HG02588 (cell line): Measurements from ENCODE around the gene HFE.
"Not testable (repeated sequence)": the region's sequence is repeated elsewhere in the genome, so short reads cannot be mapped to it uniquely, and the experiment has no call there.

Experiments
- ATAC-seq: cut with Tn5 transposase; IDR thresholded peaks from one replicate; pipeline ENCODE4 v1.9.1; 2021; ENCODE audit warnings: mild to moderate bottlenecking, moderate library complexity; ENCODE audit not compliant: unreplicated experiment

The HFE gene, protein sequence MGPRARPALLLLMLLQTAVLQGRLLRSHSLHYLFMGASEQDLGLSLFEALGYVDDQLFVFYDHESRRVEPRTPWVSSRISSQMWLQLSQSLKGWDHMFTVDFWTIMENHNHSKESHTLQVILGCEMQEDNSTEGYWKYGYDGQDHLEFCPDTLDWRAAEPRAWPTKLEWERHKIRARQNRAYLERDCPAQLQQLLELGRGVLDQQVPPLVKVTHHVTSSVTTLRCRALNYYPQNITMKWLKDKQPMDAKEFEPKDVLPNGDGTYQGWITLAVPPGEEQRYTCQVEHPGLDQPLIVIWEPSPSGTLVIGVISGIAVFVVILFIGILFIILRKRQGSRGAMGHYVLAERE

GRCh38 chr6:26087284-26088115, at the start of gene HFE:
Gene HFE, plus strand, starts transcription at chr6:26087429. Its CDS starts 12 bp downstream, at chr6:26087441.
- no peak for ATAC-seq

DNA sequence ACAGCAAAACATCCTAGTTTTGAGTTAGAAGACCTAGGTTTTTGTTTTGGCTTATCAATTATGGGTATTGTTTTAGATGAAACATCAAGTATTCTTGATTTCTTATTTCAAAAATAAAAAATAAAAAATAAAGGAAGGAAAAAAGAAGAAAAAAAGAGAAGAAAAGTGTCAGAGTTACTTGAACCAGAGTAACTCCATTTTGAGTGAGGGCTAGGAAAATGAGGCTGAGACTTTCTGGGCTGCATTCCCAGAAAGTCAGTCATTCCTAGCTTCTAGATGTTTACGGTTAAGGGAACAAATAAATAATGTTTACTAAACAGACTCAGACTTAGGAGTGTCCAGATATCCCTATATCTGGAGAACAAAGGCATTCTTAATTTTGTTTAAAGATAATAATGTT, 45.3 kb upstream of the HFE start:
- no peak for ATAC-seq

DNA sequence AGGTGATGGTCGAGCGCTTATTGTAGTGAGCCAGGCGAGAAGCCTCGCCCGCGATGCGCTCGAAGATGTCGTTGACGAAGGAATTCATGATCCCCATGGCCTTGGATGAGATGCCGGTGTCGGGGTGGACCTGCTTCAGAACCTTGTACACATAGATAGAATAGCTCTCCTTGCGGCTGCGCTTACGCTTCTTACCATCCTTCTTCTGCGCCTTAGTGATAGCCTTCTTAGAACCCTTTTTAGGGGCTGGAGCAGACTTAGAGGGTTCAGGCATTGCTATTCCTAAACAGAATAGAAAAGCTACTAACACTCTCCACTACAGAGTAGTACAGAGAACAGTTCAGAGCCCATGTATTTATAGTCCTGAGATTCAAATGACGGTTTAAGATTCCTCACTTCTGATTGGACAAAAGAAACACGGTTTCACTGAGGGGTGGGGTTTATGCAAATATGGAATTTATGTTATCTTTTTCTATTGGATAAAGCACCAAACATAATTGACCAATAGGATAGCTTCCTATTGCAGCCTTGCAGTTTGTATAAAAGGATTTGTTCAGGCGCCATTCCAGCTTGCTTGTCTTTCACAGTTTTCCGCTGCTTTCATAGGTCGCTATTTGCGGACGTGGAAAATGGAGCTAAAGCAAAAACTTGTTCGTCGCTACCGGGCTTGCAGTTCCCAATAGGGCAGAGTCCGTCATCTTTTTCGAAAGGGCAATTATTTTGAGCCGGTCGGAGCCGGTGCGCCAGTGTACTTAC, 43.7 kb upstream of the HFE start:
- peak; percentile 62 for ATAC-seq

GRCh38 chr6:26044140-26045064, 42.8 kb upstream of the HFE start:
- peak; percentile 20 for ATAC-seq

DNA sequence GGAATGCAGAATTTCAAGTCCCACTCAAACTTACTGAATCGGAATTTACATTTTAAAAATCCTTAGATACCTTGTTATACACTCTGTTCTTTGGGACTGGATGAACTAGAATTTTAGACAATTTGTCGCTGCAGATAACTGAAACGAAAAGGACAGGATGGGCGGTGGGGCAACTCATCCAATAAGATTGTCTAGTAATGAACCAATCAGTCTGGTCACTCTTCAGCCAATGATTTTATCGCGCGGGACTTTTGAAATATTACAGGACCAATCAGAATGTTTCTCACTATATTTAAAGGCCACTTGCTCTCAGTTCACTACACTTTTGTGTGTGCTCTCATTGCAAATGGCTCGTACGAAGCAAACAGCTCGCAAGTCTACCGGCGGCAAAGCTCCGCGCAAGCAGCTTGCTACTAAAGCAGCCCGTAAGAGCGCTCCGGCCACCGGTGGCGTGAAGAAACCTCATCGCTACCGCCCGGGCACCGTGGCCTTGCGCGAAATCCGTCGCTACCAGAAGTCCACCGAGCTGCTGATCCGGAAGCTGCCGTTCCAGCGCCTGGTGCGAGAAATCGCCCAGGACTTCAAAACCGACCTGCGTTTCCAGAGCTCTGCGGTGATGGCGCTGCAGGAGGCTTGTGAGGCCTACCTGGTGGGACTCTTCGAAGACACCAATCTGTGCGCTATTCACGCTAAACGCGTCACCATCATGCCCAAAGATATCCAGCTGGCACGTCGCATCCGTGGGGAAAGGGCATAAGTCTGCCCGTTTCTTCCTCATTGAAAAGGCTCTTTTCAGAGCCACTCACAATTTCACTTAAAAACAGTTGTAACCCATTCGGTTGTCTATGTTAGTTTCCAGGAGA, 41.9 kb upstream of the HFE start:
- peak; percentile 52 for ATAC-seq

- ATAC-seq: no peak
These were observed 41.3 kb upstream of the HFE start for GRCh38 chr6:26045928-26046368.

DNA sequence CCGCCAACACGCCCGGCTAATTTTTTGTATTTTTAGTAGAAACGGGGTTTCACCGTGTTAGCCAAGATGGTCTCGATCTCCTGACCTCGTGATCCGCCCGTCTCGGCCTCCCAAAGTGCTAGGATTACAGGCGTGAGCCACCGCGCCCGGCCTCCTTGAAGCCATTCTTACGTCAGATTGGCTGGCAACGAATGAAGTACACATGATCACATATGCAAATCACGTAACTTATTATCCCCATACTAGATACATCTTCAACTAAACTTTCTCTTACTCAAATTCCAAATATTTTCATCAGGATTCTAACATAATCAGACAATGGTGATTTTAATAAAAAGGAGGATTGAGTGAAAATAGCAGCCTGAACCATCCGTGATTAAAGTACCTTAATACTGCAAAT, 39.9 kb upstream of the HFE start:
- not testable (repeated sequence) for ATAC-seq

DNA sequence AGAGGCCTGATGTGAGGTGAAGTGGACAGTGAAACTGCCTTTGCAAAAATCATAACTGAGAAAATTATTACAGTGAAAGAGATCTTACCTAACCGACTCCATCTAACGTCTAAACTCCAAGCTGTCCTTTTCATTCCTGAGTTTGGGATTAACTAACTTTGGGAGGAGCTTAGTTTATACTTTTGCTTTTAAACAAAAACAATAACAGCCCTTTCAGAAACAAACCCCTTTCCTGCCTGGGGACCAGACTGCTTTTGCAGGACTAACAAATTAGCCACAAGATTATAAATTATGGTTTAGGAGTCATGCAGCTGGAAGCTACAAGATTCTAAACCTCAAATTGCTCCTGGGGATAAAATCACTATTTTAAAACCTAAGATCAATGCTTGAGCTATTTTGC, 38.6 kb upstream of the HFE start:
- no peak for ATAC-seq

GRCh38 chr6:26051665-26052310, 35.4 kb upstream of the HFE start:
- ATAC-seq: no peak

- not testable (repeated sequence) for ATAC-seq
These were observed 34.4 kb upstream of the HFE start for GRCh38 chr6:26052762-26053250.

DNA sequence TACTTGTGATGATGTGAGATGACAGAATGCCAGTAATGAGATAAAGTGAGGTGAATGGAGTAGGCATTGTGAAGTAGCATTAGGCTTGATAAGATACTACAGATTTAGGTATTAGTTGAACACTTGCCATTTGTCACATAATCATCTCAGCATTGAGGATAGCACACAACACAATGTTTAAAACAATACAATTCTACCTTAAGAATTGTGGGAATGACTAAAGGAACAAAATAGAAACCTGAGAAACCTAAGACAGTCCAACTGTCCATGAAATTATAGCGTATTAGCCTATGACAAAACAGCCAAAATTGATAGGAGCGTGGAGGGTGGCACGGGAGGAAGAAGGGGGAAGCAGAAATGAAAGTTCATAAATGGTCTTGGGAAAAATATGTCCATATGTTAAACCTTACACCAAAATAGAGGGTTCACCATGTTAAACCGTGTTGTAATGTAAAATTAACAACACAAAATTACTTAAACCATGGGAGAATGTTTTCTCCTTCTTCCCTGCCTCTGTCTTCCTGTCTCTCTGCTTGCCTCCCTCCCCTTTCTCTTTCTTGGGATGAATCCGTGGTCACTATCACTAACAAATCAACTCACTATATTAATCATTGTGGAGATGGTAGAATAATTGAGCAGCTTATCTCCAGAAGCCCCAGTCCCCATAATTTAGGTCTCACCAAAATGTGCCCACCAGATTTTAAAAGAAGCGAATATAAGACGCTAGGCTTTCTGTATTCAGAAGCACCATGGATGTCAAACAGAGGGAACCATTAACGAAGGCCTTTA, 33.0 kb upstream of the HFE start:
- no peak for ATAC-seq

- peak; percentile 55 for ATAC-seq
These were observed 32.2 kb upstream of the HFE start for GRCh38 chr6:26054781-26055718.

DNA sequence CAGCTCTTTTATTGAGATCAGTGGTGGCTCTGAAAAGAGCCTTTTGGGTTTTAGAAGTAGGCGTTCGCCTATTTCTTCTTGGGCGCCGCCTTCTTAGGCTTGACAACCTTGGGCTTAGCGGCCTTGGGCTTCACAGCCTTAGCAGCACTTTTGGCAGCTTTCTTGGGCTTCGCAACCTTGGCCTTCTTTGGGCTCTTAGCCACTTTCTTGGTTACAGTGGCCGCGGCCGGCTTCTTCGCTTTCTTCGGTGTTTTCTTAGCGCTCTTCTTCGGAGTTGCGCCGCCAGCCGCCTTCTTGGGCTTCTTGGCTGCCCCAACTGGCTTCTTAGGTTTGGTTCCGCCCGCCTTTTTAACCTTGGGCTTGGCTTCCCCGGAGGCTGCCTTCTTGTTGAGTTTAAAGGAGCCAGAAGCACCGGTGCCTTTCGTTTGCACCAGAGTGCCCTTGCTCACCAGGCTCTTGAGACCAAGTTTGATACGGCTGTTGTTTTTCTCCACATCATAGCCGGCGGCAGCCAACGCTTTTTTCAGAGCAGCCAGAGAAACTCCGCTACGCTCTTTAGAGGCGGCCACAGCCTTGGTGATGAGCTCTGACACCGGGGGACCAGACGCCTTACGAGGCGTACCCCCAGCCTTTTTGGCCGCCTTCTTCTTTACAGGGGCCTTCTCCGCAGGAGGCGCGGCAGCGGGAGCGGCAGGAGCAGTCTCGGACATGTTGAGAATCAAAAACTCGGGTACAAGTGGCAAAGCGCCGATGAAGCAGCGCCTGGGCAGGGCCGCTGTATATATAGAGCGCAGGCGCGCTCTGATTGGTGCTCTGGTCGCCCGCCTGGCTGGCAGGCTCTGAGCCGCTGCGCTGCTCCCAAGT, 31.3 kb upstream of the HFE start:
- ATAC-seq: peak; percentile 73

- ATAC-seq: no peak
These were observed 30.5 kb upstream of the HFE start for GRCh38 chr6:26056583-26057350.

GRCh38 chr6:26057899-26058298, 29.3 kb upstream of the HFE start:
- ATAC-seq: no peak
